MM.1S (cell line): ENCODE data around the gene PLXND1.

ENCODE experiments used
- DNase-seq: peaks from one replicate; pipeline ENCODE4 v3.0.0-alpha.2; 2015
- H2AFZ ChIP-seq: fragments of 300-600 bp; sonication (generic); 2 replicates; pipeline ENCODE4 v1.6.0; 2016; ENCODE audit warnings: antibody characterized with exemption, low read length
- H3F3A ChIP-seq: fragments of 300-600 bp; sonication (generic); 2 replicates; pipeline ENCODE4 v1.6.1; 2016; ENCODE audit warnings: mild to moderate bottlenecking, antibody characterized with exemption, low read length, moderate library complexity, mixed read lengths; ENCODE audit not compliant: insufficient read depth
- H3K27ac ChIP-seq: fragments of 300-600 bp; sonication (generic); 2 replicates; pipeline ENCODE4 v1.5.1; 2016; ENCODE audit warnings: mild to moderate bottlenecking, low read length
- H3K27me3 ChIP-seq: fragments of 300-600 bp; sonication (generic); replicated peaks from 2 replicates; pipeline ENCODE4 v1.6.0; 2016; ENCODE audit warnings: low read length; ENCODE audit not compliant: insufficient read depth
- H3K36me3 ChIP-seq: fragments of 300-600 bp; sonication (generic); replicated peaks from 2 replicates; pipeline ENCODE4 v1.6.1; 2016; ENCODE audit warnings: mild to moderate bottlenecking, low read length, mixed read lengths; ENCODE audit not compliant: insufficient read depth
- H3K4me1 ChIP-seq: fragments of 300-600 bp; sonication (generic); 2 replicates; pipeline ENCODE4 v1.6.1; 2016; ENCODE audit warnings: low read length, mixed read lengths
- H3K4me2 ChIP-seq: fragments of 300-600 bp; sonication (generic); 2 replicates; pipeline ENCODE4 v1.6.0; 2016; ENCODE audit warnings: low read depth, low read length
- H3K4me3 ChIP-seq: fragments of 300-600 bp; sonication (generic); 2 replicates; pipeline ENCODE4 v1.5.1; 2016; ENCODE audit warnings: low read length, mixed read lengths
- H3K79me2 ChIP-seq: fragments of 300-600 bp; sonication (generic); 2 replicates; pipeline ENCODE4 v1.6.1; 2016; ENCODE audit warnings: mixed run types, low read length, mixed read lengths
- H3K9ac ChIP-seq: fragments of 300-600 bp; sonication (generic); 2 replicates; pipeline ENCODE4 v1.6.1; 2016; ENCODE audit warnings: low read length, mixed read lengths
- H3K9me2 ChIP-seq: fragments of 300-600 bp; sonication (generic); replicated peaks from 2 replicates; pipeline ENCODE4 v1.6.1; 2016; ENCODE audit warnings: mild to moderate bottlenecking, low read length, mixed read lengths; ENCODE audit not compliant: insufficient read depth
- H3K9me3 ChIP-seq: fragments of 300-600 bp; sonication (generic); replicated peaks from 2 replicates; pipeline ENCODE4 v1.6.1; 2016; ENCODE audit warnings: mild to moderate bottlenecking, low read length, mixed read lengths; ENCODE audit not compliant: insufficient read depth
- H4K20me1 ChIP-seq: fragments of 300-600 bp; sonication (generic); 2 replicates; pipeline ENCODE4 v1.6.1; 2016; ENCODE audit warnings: mild to moderate bottlenecking, low read length, moderate library complexity, mixed read lengths; ENCODE audit not compliant: insufficient read depth
- EZH2 ChIP-seq: fragments of 300-600 bp; sonication (generic); optimal IDR thresholded peaks from 2 replicates; pipeline ENCODE3; 2017; ENCODE audit warnings: low read depth, mild to moderate bottlenecking, antibody characterized with exemption, low read length, mixed read lengths
- EZH2phosphoT487 ChIP-seq: fragments of 300-600 bp; sonication (generic); IDR thresholded peaks from 2 replicates; pipeline ENCODE4 v1.6.1; 2018; ENCODE audit warnings: antibody characterized with exemption, low read length
- TF ChIP-seq, protein P1 (sequence below): fragments of 300-600 bp; sonication (generic); IDR thresholded peaks from 2 replicates; pipeline ENCODE4 v1.5.1; 2016; ENCODE audit warnings: antibody characterized with exemption, low read length, mixed read lengths

Gene PLXND1

DNA sequence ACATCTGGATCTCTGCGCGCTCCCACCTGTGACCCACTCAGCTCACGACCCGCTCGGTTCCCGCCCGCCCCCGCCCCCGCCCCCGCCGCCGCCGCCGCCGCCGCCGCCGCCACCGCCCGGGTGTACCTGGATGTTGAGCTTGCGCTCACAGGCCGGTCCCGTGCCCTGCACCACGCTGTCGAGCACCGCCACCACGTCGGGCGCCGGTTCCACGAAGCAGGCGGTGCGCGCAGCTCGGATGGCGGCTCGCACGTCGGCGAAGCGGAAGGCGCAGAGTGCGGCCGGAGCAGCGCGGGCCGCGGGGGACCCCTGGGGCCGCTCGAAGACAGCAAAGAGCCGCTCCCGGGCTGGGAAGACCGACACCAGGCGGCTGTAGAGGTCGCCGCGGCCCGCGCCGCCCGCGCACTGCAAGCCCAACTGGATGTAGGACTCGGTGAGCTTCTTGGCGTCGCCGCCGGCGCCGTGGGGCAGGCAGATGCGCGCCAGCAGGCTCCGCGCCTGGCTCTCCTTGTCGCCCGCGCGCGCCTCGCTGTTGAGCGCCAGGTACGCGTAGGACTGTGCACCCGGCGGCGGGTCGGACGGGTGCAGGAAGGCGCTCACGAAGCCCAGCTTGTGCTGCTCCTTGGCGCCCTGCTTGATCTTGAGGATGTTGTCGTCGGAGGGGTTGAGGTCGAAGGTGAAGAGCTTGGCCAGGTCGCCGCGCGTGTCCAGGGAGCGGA is 1.1 kb downstream of the PLXND1 start:
- TF ChIP-seq, protein P1, sequence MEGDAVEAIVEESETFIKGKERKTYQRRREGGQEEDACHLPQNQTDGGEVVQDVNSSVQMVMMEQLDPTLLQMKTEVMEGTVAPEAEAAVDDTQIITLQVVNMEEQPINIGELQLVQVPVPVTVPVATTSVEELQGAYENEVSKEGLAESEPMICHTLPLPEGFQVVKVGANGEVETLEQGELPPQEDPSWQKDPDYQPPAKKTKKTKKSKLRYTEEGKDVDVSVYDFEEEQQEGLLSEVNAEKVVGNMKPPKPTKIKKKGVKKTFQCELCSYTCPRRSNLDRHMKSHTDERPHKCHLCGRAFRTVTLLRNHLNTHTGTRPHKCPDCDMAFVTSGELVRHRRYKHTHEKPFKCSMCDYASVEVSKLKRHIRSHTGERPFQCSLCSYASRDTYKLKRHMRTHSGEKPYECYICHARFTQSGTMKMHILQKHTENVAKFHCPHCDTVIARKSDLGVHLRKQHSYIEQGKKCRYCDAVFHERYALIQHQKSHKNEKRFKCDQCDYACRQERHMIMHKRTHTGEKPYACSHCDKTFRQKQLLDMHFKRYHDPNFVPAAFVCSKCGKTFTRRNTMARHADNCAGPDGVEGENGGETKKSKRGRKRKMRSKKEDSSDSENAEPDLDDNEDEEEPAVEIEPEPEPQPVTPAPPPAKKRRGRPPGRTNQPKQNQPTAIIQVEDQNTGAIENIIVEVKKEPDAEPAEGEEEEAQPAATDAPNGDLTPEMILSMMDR = no peak
- TF ChIP-seq EZH2 (no peak), EZH2phosphoT487 (no peak)
- Histone ChIP-seq H3K9me3 (no peaks in the 10 kb centered on the region), H3K9ac (no peak overlapping the region), H3K79me2 (no peaks in the 10 kb centered on the region), H3K4me3 (peak overlapping the region; percentile 47; the same call in 1 of the 2 replicates), H2AFZ (peak overlapping the region; percentile 72; the same call in 1 of the 2 replicates), H3K9me2 (no peaks in the 10 kb centered on the region), H3K4me1 (0 out of 2 replicates have a peak, but pooled peaks cover 2% of the 10 kb centered on the region), H3K27ac (no peak overlapping the region), H3K4me2 (peak overlapping the region; percentile 66), H3K27me3 (peaks cover 38% of the 10 kb centered on the region), H3K36me3 (no peaks in the 10 kb centered on the region), H3F3A (no peaks in the 10 kb centered on the region), H4K20me1 (no peaks in the 10 kb centered on the region)
- peak; percentile 15 for DNase-seq

DNA sequence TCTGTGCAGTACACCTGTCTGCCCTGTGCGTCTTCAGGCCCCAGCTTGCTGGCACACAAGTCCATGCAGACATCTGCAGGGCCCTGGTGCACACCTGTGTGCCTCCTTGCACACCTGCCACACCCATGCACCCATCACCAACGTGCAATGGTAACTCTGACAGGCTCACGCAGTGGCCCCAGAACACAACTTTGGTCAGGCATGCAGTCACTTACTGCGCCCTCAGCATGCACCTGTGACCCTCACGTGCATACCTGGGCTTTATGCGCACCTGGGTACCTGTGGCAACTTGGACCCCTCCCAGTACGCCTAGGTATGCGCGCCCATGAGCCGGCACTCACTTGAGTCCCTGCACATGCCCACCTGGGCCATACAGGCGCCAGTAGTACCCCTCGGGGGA is 1.7 kb downstream of the PLXND1 start:
- H3K27me3 ChIP-seq = peaks cover 38% of the 10 kb centered on the region
- H3K4me1 ChIP-seq = 0 out of 2 replicates have a peak, but pooled peaks cover 2% of the 10 kb centered on the region
- H3K9me2 ChIP-seq = no peaks in the 10 kb centered on the region
- H3K4me2 ChIP-seq = no peak overlapping the region
- H2AFZ ChIP-seq = no peak overlapping the region
- no peak for DNase-seq
- H3K9ac ChIP-seq = no peak overlapping the region
- TF ChIP-seq EZH2phosphoT487 = no peak
- no peaks in the 10 kb centered on the region for H3K36me3 ChIP-seq
- no peaks in the 10 kb centered on the region for H3F3A ChIP-seq
- no peak overlapping the region for H3K27ac ChIP-seq
- no peaks in the 10 kb centered on the region for H3K79me2 ChIP-seq
- H3K4me3 ChIP-seq = no peak overlapping the region
- no peaks in the 10 kb centered on the region for H3K9me3 ChIP-seq
- H4K20me1 ChIP-seq = no peaks in the 10 kb centered on the region

DNA sequence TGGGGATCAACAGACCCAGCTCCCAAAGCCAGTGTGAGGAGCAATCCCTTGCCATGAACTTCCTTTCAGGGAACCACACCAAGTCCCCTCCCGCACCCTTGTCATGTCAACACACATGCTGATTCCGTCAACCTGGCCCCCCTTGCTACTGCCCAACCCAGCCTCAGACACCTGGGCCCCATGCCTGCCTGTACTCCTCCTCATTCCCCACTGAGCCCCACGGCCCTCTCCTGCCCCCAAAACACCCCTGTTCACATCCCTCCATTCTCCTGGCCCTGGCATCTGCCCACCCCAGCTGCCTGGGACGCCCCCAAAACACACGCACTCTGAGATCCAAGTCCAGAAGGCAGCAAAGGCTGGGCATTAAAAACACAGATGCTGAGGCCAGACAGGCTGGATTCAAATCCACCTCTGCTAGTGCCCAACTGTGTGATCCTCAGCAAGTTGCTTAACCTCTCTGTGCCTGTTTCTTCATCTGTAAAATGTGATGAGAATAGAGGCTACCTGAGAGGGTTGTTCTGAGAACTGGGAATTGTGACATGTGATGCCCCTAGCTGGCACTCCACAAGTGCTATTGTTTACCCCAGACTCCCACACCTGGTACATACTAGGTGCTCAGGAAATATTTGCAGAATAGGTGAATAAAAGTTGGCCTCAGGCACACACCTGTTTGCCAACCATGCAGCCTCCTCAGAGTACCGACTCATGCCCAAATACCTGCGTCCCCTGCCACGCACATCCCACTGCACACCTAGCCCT is 2.3 kb downstream of the PLXND1 start:
- no peaks in the 10 kb centered on the region for H3F3A ChIP-seq
- H3K79me2 ChIP-seq = no peaks in the 10 kb centered on the region
- no peaks in the 10 kb centered on the region for H3K9me3 ChIP-seq
- H3K9me2 ChIP-seq = no peaks in the 10 kb centered on the region
- peaks cover 32% of the 10 kb centered on the region for H3K27me3 ChIP-seq
- H2AFZ ChIP-seq = no peak overlapping the region
- no peak overlapping the region for H3K4me3 ChIP-seq
- H3K9ac ChIP-seq = no peak overlapping the region
- no peak for DNase-seq
- 0 out of 2 replicates have a peak, but pooled peaks cover 2% of the 10 kb centered on the region for H3K4me1 ChIP-seq
- TF ChIP-seq EZH2phosphoT487 = no peak
- TF ChIP-seq, protein P1 = no peak
- no peak for TF ChIP-seq EZH2
- no peaks in the 10 kb centered on the region for H4K20me1 ChIP-seq
- no peak overlapping the region for H3K4me2 ChIP-seq
- no peak overlapping the region for H3K27ac ChIP-seq
- no peaks in the 10 kb centered on the region for H3K36me3 ChIP-seq
